HG02571 (cell line): Measurements from ENCODE around the gene SIK2.

Experiments
- ATAC-seq: cut with Tn5 transposase; IDR thresholded peaks from one replicate; pipeline ENCODE4 v1.9.1; 2021; ENCODE audit warnings: mild to moderate bottlenecking, moderate library complexity; ENCODE audit not compliant: unreplicated experiment

The SIK2 gene

DNA sequence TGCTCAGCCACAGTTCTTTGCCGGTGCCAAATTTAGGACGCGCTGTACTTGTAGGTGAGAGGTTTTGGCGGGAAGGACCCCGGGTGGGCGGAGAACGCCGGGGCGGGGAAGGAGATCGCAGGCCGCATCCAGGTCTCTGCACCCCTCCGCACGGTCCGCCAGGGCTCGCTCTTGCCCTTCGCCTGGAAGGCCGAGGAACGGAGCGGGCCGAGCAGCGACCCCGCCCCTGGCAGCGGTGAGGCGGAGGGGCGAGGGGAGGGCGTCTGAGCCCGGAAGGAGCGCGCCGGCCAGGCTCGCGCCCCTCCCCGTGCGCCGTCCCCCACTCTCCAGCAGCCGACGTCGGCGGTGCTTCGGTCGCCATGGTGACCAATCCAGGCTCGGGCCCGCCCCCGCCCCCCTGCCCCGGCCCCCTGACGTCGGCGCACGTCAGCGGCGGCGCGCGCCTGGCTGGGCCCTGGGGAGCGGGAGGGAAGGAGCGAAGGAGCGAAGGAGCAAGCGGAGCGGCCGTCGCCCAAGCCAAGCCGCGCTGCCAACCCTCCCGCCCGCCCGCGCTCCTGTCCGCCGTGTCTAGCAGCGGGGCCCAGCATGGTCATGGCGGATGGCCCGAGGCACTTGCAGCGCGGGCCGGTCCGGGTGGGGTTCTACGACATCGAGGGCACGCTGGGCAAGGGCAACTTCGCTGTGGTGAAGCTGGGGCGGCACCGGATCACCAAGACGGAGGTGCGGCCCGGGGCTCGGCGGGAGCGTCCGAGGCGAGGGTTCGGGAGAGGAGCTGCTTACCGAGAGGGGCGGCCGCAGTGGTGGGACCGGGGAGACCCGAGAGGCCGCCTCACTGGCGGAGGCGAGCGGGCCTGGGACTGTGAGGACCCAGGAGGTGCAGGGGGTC, at the start of gene SIK2:
Gene SIK2, plus strand, starts transcription at position 471 of the 886 bp plus-strand sequence. Its CDS starts 115 bp downstream, at position 586.
- peak; percentile 84 for ATAC-seq

DNA sequence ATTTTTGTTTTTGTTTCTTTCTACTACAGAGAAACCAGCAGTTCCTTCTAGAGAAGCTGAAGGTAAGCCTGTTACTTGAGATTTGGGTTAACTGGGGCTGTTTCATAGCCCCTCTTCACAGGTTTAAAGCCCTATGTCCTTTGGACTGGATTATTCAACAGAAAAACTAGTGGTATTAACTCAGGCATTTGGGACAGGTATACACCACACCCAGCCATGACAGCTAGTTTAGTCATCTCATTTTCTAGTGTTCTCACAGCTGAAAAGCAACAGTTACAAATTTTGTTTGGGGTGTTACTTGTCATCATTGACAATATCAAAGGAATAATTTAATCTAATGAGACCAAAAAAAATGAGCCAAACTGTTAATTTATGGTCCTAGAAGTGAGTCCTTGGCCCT, 47.7 kb upstream of the SIK2 start:
- ATAC-seq: no peak

DNA sequence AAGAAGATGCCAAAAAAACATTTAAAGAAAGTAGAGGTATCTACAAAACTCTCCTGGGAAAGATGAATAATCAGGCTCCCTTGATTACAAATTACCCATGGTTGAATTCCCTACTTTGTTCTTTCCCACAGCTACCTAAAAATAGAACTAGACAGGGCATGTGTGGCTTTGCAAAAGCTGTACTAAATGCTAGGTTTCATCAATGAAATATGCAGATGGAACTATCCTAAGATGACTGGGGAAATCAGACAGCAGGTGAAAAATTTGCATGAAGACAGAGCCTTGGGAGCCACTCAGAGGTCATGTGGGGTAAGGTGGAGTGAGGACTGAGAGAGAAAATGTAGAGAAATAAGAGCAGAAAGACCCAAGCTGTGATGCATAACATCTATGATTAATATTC, 47.0 kb upstream of the SIK2 start:
- ATAC-seq: no peak

GRCh38 chr11:111557425-111558111, 44.7 kb upstream of the SIK2 start:
- ATAC-seq: no peak

- ATAC-seq: no peak
Measured at GRCh38 chr11:111559800-111560464, 42.3 kb upstream of the SIK2 start.

GRCh38 chr11:111560800-111561199, 41.4 kb upstream of the SIK2 start:
- no peak for ATAC-seq

- ATAC-seq: no peak
Measured at GRCh38 chr11:111561306-111561705, 40.9 kb upstream of the SIK2 start.

GRCh38 chr11:111561791-111562325, 40.4 kb upstream of the SIK2 start:
- ATAC-seq: no peak

DNA sequence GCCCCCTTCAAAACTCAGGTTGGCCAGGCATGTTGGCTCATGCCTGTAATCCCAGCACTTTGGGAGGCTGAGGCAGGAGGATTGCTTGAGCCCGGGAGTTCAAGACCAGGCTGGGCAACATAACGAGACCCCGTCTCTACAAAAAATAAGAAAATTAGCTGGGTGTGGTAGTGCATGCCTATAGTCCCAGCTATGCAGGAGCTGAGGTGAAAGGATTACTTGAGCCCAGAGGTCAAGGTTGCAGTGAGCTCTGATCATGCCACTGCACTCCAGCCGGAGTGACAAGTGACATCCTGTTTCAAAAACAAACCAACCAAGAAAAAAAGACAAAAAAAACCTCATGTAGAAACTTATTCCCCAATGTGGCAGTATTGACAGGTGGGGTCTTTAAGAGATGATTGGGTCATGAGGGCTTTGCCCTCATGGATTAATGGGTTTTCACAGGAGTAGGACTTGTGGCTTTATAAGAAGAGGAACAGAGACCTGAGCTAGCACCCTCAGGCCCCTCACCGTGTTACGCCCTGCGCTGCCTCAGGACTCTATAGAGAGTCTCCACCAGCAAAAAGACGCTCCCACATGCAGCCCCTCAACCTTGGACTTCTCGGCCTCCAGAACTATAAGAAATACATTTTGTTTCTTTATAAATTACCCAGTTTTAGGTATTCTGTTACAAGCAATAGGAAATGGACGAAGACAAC, 39.4 kb upstream of the SIK2 start:
- ATAC-seq: no peak

DNA sequence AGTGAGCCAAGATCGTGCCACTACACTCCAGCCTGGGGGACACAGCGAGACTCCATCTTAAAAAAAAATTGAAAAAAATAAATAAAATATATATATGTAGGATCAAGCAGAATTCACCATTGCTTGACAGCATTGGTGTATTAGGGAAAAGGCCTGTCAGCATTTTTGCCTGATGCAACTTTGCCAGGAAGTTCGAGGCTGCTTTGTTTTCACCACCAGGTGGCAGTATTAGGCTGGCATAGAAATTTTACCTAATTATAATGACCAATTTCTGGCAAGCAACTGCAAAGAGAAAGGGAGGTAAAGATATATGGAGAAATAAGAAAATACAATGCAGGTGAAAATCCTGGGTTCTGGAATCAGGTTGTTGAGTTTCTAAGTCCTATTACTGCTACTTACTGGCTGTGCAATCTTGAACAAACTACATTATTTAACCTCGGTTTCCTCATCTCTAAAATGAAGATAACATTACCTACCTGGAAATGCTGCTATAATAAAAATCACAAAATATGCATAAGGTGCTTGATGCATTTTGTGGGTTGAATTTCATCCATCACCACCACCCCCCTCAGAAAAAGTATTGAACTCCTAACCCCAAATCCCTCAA, 37.0 kb upstream of the SIK2 start:
- no peak for ATAC-seq

- no peak for ATAC-seq
Measured at GRCh38 chr11:111566324-111566723, 35.9 kb upstream of the SIK2 start.

GRCh38 chr11:111569476-111569875, 32.8 kb upstream of the SIK2 start:
- ATAC-seq: no peak

GRCh38 chr11:111570796-111571195, 31.5 kb upstream of the SIK2 start:
- no peak for ATAC-seq

DNA sequence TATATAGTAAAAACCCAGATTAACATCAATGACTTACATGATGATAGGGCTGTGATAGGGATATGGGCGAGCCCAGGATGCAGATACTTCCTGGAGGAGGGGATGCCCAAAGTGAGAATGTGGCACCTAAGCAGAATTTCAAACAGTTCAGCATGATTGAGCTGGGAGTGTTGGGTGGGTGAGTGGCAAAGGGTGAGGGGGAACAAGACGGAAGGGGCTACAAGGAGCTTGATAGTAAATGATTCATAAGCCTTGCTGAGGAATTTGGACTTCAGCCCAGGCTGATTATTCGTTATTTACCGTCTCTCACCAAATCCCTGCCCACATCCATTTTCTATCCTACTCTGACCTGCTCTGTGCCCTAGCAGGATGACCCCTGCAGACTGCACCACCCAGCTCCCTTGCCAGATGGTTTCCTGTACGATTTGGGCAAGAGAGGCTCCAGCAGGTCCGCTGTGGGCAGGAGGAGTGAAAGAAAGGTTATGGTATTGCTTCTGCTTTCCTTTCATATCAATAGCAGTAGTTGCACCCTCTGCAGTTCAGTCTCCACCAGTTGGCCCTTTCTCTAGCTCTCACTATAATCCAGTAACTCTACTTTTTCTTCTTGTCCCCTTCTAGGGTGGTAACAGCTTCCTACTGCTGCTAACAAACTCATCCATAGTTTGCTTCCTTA, 30.3 kb upstream of the SIK2 start:
- ATAC-seq: no peak

- no peak for ATAC-seq
Measured at GRCh38 chr11:111572581-111572980, 29.7 kb upstream of the SIK2 start.

- ATAC-seq: no peak
Measured at GRCh38 chr11:111573821-111574249, 28.4 kb upstream of the SIK2 start.

DNA sequence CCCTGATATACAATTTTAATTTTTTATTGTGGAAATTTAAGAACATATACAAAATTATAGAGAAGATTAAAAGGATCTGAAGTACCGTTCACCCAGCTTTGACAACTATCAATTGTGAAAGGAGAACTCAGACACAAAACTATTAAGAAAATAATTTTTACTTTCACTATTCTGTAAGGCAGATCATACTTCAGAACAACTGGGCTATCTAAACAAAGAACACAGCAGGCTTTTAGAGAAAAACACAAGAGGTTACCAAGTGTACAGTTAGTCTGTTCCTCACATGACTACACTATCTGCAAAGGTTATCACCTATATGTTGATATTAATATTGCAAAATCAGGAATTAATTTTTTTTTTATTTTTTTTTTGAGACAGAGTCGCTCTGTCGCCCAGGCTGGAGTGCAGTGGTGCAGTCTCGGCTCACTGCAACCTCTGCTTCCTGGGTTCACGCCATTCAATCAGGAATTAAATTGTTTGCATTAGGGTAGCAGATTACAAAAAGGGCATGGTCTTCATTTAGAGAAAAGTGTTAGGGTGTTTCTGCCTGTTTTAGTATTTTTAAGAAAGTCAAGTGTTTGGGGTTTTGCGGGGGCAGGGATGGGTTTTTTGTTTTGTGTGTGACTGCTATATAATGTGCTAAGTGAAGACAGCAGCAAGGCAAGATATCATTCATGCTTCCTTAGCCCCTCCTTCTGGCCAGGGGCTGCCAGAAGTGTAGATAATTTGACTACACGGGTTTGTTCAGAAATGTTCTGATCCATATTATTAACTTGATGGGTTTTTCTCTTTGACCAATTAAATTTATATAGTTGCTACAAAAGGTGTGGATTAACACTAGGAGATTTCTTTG, 27.6 kb upstream of the SIK2 start:
- no peak for ATAC-seq

DNA sequence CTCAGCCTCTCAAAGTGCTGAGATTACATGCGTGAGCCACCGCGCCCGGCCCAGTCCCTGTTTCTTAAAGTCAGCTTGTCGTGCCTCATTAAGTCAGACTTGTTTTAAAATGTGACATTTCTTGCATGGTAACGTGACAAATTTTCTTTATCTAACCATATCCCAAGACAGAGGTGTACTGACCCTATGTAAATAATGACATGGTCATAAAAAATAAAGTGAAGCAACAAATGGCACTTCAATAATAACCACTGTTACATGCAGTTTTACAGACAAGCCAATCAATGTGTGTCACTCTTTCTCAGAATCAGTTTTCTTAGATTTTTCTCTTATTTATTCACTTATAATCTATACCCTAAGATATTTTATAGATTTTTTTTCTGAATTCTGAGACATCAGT, 26.5 kb upstream of the SIK2 start:
- ATAC-seq: no peak

GRCh38 chr11:111577821-111578220, 24.4 kb upstream of the SIK2 start:
- no peak for ATAC-seq
